Measurements from ENCODE around the gene KRTAP6-1. TPM values are rescaled to one million over a fixed set of nuclear protein-coding genes. Genes with fewer than 3 reads are reported as not detected.

The KRTAP6-1 gene
- total and polyA plus RNA-seq, 2 experiments from 2014 or later, result not detected

- no peaks in the 10 kb centered on the region for H3K9me3 ChIP-seq (ENCODE audit: low read depth)
- DNase-seq (ENCODE audit: low spot score), result no peak
- no peak for TF ChIP-seq EZH2phosphoT487 (IDR thresholded peaks at IDR 0.05; ENCODE audit: low read depth, severe bottlenecking, unreplicated experiment)
- TF ChIP-seq CTCF (IDR thresholded peaks at IDR 0.05; ENCODE audit: poor library complexity), result no peak
- TF ChIP-seq EZH2 (IDR thresholded peaks at IDR 0.05; ENCODE audit: borderline replicate concordance), result no peak
- no peaks in the 10 kb centered on the region for H3K9me2 ChIP-seq (replicated peaks; ENCODE audit: insufficient read depth)
- no peaks in the 10 kb centered on the region for H4K20me1 ChIP-seq (ENCODE audit: insufficient read depth, poor library complexity, severe bottlenecking)
- WGBS (ENCODE audit: low lambda C conversion rate, missing lambda C conversion rate), result 85% methylated on average over 4 of the region's 4 CpGs
- H3K4me2 ChIP-seq, result no peak overlapping the region
- no peak overlapping the region for H2AFZ ChIP-seq
- no peak overlapping the region for H3K4me3 ChIP-seq
- no peaks in the 10 kb centered on the region for H3K36me3 ChIP-seq (replicated peaks; ENCODE audit: insufficient read depth, low read depth)
- no peaks in the 10 kb centered on the region for H3K27me3 ChIP-seq
- no peak overlapping the region for H3K27ac ChIP-seq
- no peaks in the 10 kb centered on the region for H3K79me2 ChIP-seq
- no peaks in the 10 kb centered on the region for H3K4me1 ChIP-seq (ENCODE audit: insufficient read depth)
Measured at GRCh38 chr21:30625449-30626165, 11.9 kb upstream of the KRTAP6-1 start.

- 85% methylated on average over 3 of the region's 3 CpGs for WGBS (ENCODE audit: low lambda C conversion rate, missing lambda C conversion rate)
Measured at GRCh38 chr21:30623362-30623761, 9.6 kb upstream of the KRTAP6-1 start.

GRCh38 chr21:30620522-30620921, 6.8 kb upstream of the KRTAP6-1 start, which contains the start of gene KRTAP20-4:
KRTAP20-4 (plus strand) TSS chr21:30620627.
- no peak within 1 kb of the TSS for H3K27ac ChIP-seq
- no peaks in the 10 kb centered on the region for H3K27me3 ChIP-seq
- H3K4me2 ChIP-seq, result no peak within 1 kb of the TSS
- H3K4me1 ChIP-seq (ENCODE audit: insufficient read depth), result no peaks in the 10 kb centered on the region
- H2AFZ ChIP-seq, result no peak within 1 kb of the TSS
- no peaks in the 10 kb centered on the region for H3K9me2 ChIP-seq (replicated peaks; ENCODE audit: insufficient read depth)
- H3K9me3 ChIP-seq (ENCODE audit: low read depth), result no peaks in the 10 kb centered on the region
- H3K79me2 ChIP-seq, result no peaks in the 10 kb centered on the region
- no peak for DNase-seq (ENCODE audit: low spot score)
- no peak for TF ChIP-seq EZH2phosphoT487 (IDR thresholded peaks at IDR 0.05; ENCODE audit: low read depth, severe bottlenecking, unreplicated experiment)
- TF ChIP-seq CTCF (IDR thresholded peaks at IDR 0.05; ENCODE audit: poor library complexity), result no peak
- TF ChIP-seq EZH2 (IDR thresholded peaks at IDR 0.05; ENCODE audit: borderline replicate concordance), result no peak
- H4K20me1 ChIP-seq (ENCODE audit: insufficient read depth, poor library complexity, severe bottlenecking), result no peaks in the 10 kb centered on the region
- no peaks in the 10 kb centered on the region for H3K36me3 ChIP-seq (replicated peaks; ENCODE audit: insufficient read depth, low read depth)
- 81% methylated on average over 3 of the region's 3 CpGs for WGBS (ENCODE audit: low lambda C conversion rate, missing lambda C conversion rate)
- no peak within 1 kb of the TSS for H3K4me3 ChIP-seq

More at GRCh38 chr21:30623362-30623761, 9.6 kb upstream of the KRTAP6-1 start:
- Histone ChIP-seq H3K4me1 (ENCODE audit: insufficient read depth) (no peaks in the 10 kb centered on the region), H3K9me2 (replicated peaks; ENCODE audit: insufficient read depth) (no peaks in the 10 kb centered on the region), H3K27me3 (no peaks in the 10 kb centered on the region), H3K4me2 (no peak overlapping the region), H4K20me1 (ENCODE audit: insufficient read depth, poor library complexity, severe bottlenecking) (no peaks in the 10 kb centered on the region), H3K27ac (no peak overlapping the region), H3K36me3 (replicated peaks; ENCODE audit: insufficient read depth, low read depth) (no peaks in the 10 kb centered on the region), H3K9me3 (ENCODE audit: low read depth) (no peaks in the 10 kb centered on the region), H2AFZ (no peak overlapping the region), H3K4me3 (no peak overlapping the region), H3K79me2 (no peaks in the 10 kb centered on the region)
- TF ChIP-seq EZH2 (IDR thresholded peaks at IDR 0.05; ENCODE audit: borderline replicate concordance) (no peak), CTCF (IDR thresholded peaks at IDR 0.05; ENCODE audit: poor library complexity) (no peak), EZH2phosphoT487 (IDR thresholded peaks at IDR 0.05; ENCODE audit: low read depth, severe bottlenecking, unreplicated experiment) (no peak)
- no peak for DNase-seq (ENCODE audit: low spot score)

Data from hepatocyte (in vitro differentiated cells).